Fibroblast of lung (primary cell): ENCODE data around the gene ZCWPW2.

Experiments
- EZH2 ChIP-seq: IDR thresholded peaks from 2 replicates; pipeline ENCODE4 v1.5.1; 2012; ENCODE audit warnings: low read length, control low read depth, mild to moderate bottlenecking; ENCODE audit errors: missing control alignments
- TF ChIP-seq, protein P1 (sequence below), 2 donors: IDR thresholded peaks in 1 of 2; conservative IDR thresholded peaks in 1 of 2; 1 replicate in 1 of 2; 2 replicates in 1 of 2; pipeline ENCODE4 v1.5.1; 2011 to 2012; ENCODE audit warnings: low read length in 2 of 2, control low read depth in 1 of 2, inconsistent platforms in 1 of 2, low read depth in 1 of 2, mild to moderate bottlenecking in 1 of 2

DNA sequence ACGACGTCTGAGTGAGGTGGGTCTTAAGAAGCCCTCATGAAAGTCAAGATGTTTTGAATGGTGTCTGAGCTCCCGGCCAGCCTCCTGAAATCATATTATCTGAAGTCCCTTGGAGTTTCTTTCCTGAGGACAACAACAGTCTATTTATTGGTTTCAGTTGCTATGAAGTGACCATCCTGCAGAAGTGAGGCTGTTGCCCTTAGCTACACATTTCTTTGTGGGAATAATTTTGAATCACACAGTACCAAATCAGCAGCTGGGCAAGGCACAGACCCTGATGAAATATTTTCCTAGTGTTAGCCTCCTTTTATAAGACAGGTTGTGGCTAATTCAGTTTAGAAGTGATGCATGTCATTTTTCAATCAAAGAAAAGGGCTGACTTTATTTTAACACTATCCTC, 220.8 kb downstream of the ZCWPW2 start:
- TF ChIP-seq, protein P1, sequence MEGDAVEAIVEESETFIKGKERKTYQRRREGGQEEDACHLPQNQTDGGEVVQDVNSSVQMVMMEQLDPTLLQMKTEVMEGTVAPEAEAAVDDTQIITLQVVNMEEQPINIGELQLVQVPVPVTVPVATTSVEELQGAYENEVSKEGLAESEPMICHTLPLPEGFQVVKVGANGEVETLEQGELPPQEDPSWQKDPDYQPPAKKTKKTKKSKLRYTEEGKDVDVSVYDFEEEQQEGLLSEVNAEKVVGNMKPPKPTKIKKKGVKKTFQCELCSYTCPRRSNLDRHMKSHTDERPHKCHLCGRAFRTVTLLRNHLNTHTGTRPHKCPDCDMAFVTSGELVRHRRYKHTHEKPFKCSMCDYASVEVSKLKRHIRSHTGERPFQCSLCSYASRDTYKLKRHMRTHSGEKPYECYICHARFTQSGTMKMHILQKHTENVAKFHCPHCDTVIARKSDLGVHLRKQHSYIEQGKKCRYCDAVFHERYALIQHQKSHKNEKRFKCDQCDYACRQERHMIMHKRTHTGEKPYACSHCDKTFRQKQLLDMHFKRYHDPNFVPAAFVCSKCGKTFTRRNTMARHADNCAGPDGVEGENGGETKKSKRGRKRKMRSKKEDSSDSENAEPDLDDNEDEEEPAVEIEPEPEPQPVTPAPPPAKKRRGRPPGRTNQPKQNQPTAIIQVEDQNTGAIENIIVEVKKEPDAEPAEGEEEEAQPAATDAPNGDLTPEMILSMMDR (conservative IDR thresholded peaks at IDR 0.05 in 1 of 2, IDR thresholded peaks at IDR 0.05 in 1 of 2; ENCODE audit: low read depth in 1 of 2, low read length in 2 of 2), result no peak
- no peak for TF ChIP-seq EZH2
